ENCODE measurements around the gene PKD1L1.
"Not testable (repeated sequence)": the region's sequence is repeated elsewhere in the genome, so short reads cannot be mapped to it uniquely, and the experiment has no call there.

The PKD1L1 gene

GRCh38 chr7:47957156-47957555 is 8.9 kb upstream of the PKD1L1 start:
- no peak for DNase-seq

- no peak for DNase-seq
These were observed 8.0 kb upstream of the PKD1L1 start for GRCh38 chr7:47956220-47956619.

GRCh38 chr7:47954231-47954911 is 6.1 kb upstream of the PKD1L1 start:
- no peak for DNase-seq

GRCh38 chr7:47953822-47954221 is 5.6 kb upstream of the PKD1L1 start:
- DNase-seq, result no peak

GRCh38 chr7:47952224-47952623 is 4.0 kb upstream of the PKD1L1 start:
- no peak for DNase-seq

- DNase-seq, result no peak
These were observed 3.1 kb upstream of the PKD1L1 start for GRCh38 chr7:47951374-47951773.

- DNase-seq, result peak; percentile 11
These were observed 2.4 kb upstream of the PKD1L1 start for GRCh38 chr7:47950714-47951113.

GRCh38 chr7:47949703-47950102 is 1.4 kb upstream of the PKD1L1 start:
- DNase-seq, result no peak

GRCh38 chr7:47947355-47947749 is 914 bp downstream of the PKD1L1 start:
- no peak for DNase-seq

GRCh38 chr7:47946581-47947354 is 1.5 kb downstream of the PKD1L1 start:
- no peak for DNase-seq

GRCh38 chr7:47945261-47946015 is 2.8 kb downstream of the PKD1L1 start:
- peak; percentile 66 for DNase-seq

GRCh38 chr7:47944536-47945260 is 3.6 kb downstream of the PKD1L1 start:
- DNase-seq, result no peak

- DNase-seq, result no peak
These were observed 4.4 kb downstream of the PKD1L1 start for GRCh38 chr7:47943676-47944474.

GRCh38 chr7:47942651-47943050 is 5.6 kb downstream of the PKD1L1 start:
- not testable (repeated sequence) for DNase-seq

- DNase-seq, result no peak
These were observed 6.1 kb downstream of the PKD1L1 start for GRCh38 chr7:47942132-47942531.

GRCh38 chr7:47941136-47941844 is 7.0 kb downstream of the PKD1L1 start:
- no peak for DNase-seq

- no peak for DNase-seq
These were observed 7.9 kb downstream of the PKD1L1 start for GRCh38 chr7:47940088-47941013.

GRCh38 chr7:47939425-47940036 is 8.7 kb downstream of the PKD1L1 start:
- no peak for DNase-seq

GRCh38 chr7:47938574-47939165 is 9.6 kb downstream of the PKD1L1 start:
- no peak for DNase-seq
